Left forelimb (tissue), 1 donor: Measurements from ENCODE around the gene CLDN19.
"Not testable (repeated sequence)": the region's sequence is repeated elsewhere in the genome, so short reads cannot be mapped to it uniquely, and the experiment has no call there.

Experiments used
- DNase-seq: peaks from one replicate; pipeline ENCODE4 v3.0.0-alpha.2; 2018; ENCODE audit warnings: low spot score

The CLDN19 gene

DNA sequence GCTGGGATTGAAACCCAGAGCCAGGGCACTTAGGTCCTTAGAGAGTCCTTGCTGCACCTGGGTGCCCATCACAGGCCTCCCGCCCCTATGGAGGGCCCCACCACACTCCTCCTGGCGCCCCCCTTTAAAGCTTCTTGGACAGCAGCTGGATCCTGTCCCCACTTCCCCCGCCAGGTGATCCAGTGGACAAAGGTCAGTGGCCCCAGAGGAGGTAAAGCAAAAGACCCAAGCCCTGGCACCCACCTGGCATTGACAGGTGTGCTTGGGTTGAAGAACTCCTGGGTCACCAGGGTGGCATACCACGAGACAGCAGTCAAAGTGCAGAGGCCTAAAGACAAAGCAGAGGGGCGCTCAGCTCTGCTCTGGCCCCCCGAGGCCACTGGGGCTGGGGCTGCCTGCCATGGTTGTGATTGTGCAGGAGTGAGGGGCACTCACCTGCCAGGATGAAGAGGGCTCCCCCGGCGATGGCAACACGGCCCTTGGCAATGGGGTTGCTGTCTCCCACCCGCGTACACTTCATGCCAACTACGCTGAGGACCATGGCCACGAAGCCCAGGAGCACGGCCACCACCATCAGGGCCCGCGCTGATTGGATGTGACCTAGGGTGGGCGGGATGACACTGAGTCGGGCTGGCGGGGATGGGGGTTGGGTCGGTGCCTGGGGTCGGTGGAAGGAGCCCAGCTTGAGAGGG is 1.9 kb downstream of the CLDN19 start:
- no peak for DNase-seq

DNA sequence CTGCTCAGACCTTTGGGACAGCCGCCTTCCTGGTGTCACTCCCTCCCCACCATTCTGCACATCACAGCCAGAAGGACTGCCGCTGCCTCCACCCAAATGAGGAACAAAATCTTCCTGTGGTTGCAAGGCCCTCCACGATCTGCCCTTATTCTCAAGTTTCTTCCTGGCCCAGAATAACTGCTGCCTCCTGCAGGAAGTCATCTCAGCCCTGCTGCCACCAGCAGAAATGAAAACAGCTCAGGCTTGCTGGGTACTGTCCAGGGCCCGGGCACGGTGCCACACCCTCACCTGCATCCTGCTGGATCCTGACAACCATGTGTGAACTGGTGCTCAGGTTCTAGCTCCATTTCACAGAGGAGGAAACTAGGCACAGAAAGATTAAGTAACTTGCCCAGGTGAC is 2.8 kb downstream of the CLDN19 start:
- no peak for DNase-seq

DNA sequence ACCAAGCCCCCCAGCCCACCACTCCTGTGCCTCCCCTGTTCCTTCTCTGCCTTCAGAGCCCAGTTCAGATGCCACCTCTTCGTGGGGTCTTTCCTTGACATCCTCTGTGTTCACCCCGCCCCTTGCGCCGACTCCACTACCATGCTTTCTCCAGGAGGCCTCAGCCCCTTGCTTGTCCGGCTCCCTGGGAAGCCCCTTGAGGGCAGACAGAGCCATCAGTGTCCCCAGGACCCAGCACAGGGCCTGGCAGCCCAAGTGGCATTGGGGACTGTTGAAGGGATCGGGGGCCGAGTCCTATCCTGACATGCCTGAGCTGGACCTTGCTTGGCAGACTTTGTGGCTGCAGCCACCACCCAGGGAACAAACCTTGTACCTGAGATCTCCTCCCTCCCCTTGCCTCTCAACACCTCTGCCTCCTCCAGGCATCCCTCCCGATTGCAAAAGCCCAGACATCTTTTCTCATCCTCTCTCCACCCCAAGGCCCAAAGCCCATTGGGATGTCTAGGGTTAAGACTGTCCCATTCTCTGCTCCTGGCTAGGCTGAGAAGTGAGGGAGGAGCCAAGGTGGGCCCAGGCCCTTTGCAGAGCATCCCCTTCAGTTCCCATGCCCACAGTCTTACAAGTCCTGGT is 3.4 kb downstream of the CLDN19 start:
- no peak for DNase-seq

DNA sequence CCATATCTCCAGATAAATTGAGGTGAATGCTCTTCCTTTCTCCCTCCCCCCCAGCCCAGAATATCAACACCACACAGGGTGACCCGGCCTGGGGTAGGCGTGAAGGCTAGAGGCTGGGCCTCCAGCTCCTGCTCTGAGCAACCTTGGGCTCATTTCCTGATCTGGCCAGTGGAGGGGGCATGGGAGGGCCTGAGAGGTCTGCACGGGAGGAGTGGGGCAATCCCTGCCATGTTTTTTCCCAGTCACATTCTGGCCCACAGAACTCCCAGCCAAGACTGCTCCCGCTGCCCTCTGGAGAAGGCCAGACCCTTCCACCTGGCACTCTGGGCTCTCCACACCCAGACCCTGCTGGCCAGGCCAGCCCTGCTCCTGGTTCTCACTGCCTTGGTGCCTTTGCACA is 3.9 kb downstream of the CLDN19 start:
- no peak for DNase-seq

DNA sequence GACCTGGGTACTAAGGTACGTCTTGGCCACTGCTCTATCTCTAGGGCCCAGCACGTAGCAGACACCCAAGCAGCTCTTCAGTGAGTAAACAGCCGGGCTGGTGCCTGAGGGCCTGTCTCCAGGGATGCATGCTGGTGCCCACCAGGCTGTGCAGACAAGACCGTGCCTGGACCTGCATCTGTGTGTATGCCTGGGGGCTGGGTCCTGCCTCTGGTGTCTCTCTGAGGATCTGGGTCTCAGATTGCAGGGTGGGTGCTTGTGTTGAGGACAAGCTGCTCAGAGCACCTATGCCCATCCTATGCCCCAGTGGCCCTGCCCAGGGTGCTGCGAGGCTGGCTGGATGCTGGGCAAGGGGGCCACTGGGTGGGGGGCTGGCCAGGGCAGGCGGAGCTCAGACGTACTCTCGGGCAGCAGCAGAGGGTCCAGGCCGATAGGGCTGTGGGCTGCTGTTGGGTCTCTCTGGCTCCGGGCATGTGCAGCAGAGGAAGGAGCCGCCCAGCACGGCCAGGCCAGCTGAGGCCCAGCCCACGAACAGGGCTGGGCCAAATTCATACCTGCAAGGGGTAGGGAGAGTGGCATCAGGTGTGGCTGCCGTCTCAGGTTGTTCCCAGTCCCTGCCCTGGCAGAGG is 4.4 kb downstream of the CLDN19 start:
- no peak for DNase-seq

DNA sequence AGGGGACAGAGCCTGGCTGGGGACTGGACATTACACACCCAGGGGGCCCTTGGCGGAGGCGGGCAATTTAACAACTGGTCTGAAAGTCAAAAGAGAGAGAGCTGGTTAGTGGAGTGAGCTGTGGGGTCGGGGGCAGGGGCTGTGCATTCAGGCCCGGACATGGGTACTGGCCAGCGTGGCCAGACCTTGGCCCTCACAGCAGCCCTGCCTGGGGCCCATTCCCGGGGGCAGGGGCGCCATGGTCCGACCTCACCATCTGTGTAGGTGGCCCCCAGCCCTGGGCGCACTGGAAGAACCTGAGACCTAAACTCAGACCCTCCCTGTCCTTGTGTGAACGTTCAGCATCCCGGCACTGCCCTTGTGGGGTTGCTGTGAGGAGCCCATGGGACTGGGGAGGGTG is 5.0 kb downstream of the CLDN19 start:
- no peak for DNase-seq

DNA sequence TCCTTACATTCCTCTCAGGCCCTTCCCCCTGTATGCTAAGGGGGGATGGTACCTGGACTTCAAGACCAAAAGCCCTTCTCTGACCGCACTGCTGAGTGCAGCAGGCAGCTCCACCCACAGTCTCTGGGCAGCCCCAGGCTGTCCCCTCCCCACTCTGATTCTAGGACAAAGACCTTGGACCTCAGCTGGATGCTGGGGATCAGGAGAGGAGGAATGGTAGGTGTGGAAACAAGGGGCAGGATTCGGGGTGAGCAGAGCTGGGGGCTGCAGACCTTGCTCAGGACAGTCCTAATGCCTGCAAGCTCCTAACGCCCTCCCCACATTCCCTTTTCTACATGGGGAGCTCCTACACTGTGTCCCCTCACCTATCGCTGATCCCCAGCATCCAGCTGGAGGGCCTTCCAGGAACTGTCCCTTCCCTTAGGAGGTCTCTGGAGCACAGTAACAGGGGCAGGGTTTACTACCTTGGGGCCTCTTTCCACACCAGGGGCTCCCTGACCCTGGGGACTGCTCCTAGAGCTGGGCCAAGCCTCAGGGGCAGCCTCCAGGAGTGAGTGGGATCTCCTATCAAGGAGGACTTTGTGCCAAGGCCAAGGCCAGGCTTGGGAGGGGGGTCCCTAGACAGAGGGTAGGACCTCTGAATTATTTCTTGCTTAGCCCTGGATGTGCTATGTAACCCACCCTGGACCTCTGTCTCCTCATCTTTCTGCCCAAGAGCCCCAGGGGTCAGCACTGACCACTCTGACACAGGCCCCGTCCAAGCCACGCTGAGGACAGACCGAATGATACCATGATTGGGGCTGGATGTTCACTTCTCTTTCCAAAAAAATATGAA is 5.6 kb downstream of the CLDN19 start:
- DNase-seq: no peak

DNA sequence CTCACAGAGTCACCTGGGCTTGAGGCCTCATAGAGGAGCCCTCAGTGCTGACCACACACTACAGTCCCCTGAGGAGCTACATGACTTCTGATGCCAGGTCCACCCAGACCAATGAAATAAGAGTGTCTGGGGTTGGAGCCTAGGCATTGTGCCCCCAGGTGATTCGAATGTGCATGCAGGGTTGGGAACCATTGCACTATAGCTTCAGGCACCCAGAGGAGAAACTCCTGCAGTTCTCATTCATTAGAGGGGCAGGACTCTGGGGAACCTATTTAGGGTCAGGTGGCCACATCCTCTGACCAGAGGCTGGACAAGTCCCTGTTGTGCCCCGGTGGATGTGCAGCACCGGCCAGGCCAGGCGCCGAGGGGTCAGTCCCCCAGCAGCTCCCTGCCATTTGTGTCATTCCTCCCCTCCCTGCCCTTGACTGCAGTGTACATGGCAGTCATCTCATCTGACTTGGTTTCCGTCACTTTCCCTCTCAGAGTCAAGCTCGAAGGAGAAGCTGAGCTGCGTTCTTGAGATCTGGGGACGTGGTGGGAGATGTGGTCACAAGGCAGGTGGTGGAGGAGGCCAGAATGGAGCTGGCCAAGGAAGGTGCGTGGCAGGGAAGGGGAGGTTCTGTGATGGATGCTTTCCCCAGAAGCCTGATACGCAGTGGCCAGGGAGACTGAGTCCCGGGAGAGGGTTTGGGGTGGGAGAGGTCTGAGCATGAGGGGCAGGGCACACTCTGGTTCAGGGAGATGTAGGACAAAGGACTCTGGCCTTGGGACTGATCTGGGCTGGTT is 6.4 kb downstream of the CLDN19 start:
- DNase-seq: no peak

DNA sequence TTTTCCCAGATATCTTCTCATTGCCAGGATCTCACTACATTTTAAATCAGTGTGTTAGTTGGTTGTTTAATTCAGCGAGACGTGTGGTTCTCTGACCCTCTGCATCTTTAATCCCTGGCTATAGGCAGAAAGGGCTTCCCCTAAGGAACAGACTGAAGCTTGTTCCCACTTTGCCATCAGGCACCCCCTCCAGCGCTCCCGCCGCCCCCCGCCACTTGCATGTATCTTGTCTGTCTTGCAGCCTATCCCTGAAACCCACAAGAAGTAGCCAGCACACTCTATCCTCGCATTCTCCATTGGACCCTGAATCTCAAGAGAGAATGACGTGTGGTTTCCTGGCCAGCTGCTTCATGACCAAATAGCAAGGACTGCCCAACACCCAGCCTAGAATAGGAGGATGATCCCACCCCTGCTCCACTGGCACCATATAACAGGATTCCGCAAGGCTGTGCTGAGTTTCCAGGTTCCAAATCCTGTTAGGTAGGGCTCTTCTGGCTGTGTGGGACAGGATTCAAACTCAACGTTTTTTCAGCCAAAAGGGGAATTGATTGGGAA is 7.8 kb downstream of the CLDN19 start:
- no peak for DNase-seq

DNA sequence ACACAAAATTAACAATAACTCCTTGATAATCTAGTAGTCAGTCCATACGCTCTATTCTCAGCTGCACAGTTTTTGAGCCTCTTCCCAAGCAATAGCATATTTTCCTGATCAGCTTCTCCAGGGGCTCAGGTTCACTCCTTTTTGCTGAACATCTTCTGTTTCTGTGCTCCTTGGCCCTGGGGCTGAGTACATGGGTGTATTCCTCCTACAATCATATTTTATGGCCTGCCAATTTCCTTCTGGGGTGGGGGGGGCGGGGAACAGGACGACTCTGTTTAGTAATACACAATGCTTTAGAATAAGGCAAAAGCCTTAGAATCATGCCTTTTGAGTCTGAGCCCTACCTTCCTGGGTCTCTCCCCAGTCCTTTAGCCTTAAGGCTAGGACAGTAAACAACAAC is 8.5 kb downstream of the CLDN19 start:
- DNase-seq: no peak

DNA sequence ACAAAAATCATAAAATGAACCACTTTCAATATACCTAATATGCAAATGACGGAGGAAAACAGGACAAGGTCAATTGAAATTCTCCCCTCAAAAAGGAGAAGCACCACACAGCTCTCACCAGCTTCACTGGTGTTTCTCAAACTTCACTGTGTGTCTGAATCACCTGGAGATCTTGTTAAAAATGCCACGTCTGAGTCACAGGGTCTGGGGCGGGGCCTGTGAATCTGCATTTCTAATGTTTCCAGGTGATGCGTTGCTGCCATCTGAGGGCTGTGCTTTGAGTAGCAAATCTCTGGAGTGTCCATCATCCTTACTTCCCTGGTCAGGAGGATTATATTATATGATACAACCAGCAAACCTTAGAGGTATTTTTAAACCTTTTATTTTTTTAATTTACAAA is 9.0 kb downstream of the CLDN19 start:
- DNase-seq: no peak

DNA sequence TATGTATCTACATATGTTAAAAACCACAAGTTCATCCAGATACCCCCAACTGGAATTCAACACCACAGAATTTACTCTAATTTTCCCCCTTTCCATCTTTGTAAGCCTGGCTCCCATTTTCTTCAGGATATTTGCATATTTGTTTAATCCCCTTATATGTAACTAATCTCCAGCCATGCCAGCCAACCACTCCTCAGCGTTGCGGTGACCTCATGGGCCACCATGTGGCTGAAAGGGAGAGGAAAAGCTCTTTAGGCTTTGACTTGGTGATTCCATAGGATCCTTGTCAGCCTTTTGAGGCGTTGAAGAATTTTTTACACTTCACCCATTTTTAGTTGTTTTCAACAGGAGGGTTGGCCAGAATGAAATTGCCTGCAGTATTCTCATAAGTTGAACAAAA is 10.0 kb downstream of the CLDN19 start:
- no peak for DNase-seq

DNA sequence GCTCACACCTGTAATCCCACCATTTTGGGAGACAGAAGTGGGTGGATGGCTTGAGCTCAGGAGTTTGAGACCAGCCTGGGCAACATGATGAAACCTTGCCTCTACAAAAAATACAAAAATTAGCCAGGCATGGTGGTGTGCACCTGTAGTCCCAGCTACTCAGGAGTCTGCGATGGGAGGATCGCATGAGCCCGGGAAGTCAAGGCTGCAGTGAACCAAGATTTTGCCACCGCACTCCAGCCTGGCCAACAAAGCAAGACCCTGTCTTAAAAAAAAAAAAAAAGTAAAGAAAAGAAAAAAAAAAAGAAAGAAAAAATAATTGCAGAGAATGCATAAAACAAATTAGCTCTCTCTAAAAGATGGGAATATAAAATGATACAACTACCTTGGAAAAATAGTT is 14.2 kb downstream of the CLDN19 start:
- DNase-seq: not testable (repeated sequence)

DNA sequence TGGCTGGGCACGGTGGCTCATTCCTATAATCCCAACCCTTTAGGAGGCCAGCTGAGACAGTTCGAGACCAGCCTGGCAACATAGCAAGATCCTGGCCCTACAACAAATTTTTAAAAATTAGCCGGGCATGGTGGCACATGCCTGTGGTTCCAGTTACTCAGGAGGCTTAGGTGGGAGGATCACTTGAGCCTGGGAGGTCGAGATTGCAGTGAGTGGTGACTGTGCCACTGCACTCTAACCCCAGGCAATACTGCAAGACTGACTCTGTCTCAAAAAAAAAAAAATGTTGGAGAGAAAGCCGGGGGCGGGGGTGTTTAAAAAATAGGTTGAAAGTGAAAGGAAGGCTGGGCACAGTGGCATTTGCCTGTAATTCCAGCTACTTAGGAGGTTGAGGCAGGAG is 16.5 kb downstream of the CLDN19 start:
- no peak for DNase-seq

DNA sequence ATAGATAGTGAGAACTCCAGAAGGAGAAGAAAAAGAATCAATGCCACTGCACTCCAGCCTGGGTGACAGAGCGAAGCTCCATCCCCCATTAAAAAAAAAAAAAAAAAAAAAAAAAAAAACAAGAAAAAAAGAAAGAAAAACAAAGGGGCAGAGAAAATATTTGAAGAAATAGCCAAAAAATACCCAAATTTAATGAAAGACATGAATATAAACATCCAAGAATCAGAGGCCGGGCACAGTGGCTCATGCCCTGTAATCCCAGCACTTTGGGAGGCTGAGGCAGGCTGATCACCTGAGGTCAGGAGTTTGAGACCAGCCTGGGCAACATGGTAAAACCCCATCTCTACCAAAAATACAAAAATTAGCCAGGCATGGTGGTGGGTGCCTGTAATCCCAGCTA is 17.6 kb downstream of the CLDN19 start:
- DNase-seq: not testable (repeated sequence)

DNA sequence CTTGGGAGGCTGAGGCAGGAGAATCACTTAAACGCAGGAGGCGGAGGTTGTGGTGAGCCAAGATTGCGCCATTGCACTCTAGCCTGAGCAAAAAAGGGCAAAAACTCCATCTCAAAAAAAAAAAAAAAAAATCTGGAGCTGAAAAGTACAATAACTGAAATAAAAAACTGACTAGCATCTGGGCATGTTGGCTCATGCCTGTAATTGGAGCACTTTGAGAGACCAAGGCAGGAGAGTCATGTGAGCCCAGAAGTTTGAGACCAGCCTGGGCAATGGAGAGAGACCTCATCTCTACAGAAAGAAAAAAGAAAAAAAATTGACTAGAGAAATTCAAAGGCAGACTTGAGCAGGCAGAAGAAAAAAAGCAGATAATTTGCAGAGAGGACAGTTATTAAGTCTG is 18.1 kb downstream of the CLDN19 start:
- no peak for DNase-seq

DNA sequence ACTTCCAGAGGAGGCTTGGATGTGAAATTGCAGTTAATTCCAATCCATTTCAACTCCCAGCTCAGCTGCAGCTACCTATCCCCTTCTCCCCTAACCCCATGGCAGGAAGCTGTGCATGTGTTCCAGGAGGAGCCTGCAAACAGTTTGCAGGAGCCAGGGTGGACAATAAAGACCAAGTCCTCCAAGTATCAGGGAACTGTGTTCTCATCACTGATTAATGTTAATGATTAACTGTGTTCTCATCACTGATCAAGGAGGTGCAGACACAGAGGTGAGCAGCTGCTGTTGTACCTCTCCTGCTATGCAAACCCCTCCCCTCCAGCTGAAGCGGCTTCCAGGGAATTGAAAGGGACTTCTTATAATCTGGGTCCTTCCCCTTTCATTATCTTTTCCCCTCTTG is 19.2 kb downstream of the CLDN19 start:
- no peak for DNase-seq

DNA sequence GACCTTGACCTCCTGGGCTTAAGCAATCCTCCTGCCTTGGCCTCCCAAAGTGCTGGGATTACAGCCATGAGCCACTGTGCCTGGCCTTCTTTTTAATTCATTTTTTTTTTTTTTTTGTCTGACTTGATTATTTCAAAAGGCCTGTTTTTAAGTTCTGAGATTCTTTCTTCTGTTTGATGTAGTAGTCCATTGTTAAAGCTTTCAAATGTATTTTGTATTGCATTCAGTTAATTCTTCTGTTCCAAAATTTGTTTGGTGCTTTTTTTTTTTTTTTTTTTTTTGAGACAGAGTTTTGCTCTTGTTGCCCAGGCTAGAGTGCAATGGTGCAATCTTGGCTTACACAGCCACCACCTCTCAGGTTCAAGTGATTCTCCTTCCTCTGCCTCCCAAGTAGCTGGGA is 25.6 kb downstream of the CLDN19 start:
- not testable (repeated sequence) for DNase-seq

DNA sequence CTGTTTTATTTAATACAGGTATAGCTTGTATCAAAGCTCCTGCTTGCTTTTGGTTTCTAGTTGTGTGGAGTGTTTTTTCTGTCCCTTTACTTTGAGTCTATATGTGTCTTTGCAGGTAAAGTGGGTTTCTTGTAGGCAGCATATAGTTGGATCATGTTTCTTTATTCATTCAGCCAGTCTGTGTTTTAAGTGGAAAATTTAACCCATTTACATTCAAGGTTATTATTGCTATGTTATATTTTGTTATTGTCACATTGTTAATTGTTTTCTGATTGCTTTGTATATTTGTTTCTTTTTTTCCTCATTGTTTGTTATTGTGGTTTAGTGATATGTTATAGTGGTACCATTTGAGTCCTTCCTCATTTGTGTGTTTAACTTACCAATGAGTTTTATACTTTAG is 26.7 kb downstream of the CLDN19 start:
- DNase-seq: no peak

DNA sequence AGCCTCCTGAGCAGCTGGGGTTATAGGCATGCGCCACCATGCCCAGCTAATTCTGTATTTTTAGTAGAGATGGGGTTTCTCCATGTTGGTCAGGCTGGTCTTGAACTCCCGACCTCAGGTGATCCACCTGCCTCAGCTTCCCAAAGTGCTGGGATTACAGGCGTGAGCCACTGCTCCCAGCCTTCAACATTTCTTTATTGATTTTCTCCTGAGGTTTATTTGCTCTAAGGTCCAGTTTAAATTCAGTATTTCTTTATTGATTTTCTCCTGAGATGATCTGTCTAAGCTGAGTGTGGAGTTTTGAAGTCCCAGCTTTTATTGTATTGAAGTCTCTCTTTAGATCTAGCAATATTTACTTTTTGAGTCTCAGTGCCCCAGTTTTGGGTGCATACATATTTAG is 27.2 kb downstream of the CLDN19 start:
- DNase-seq: not testable (repeated sequence)

DNA sequence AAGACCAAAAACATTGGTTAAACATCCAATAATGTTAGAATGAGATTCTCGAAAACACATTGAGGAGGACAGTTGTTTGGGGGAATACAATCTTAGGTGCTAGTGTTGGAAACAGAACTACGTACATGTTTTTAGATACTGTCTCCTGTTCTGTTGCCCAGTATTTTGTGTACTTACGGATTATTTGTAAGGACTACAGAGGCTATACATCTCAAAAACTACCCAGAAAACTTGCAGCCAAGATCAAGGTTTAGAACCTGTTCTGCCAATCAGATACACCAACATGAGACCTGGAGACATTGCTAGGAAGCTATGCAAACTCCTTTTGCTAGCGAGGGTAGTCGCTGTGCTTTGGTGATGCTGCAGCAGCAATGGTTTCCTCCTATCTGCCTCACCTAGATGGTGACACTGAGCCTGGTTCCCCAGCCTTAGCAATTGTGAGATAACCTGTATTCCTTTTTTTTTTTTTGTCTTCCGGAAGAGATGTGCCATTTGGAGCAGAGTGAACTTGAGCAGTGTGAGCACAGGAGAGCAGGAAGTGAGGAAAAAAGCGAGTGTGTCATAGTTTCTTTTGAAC is 36.1 kb downstream of the CLDN19 start:
- DNase-seq: no peak
